ENCODE data around the gene SSTR3. TPM values are rescaled to one million over a fixed set of nuclear protein-coding genes. Genes with fewer than 3 reads are reported as not detected.

The SSTR3 gene
- total and polyA plus RNA-seq, 9 of the 15 experiments (the other 6 are each of a cell fraction or from before 2014, with no cell fraction given), result 0.03 TPM; not detected in 8

- no peak overlapping the region for H3K27ac ChIP-seq (ENCODE audit: extremely low read depth, low read depth, low read length)
- no peaks in the 10 kb centered on the region for H3K9me3 ChIP-seq (replicated peaks; ENCODE audit: control insufficient read depth, insufficient read depth, low read depth, low read length)
- ATAC-seq (no peak), DNase-seq (ENCODE audit: extremely low read depth in 1 of 4, low spot score in 3 of 4) (peak in 3 of 4 experiments; percentile 31 to 56 (median 50)), FAIRE-seq (no peak)
- peaks cover 6 to 37% of the 10 kb centered on the region in 2 experiments for H3K4me1 ChIP-seq (replicated peaks in 1 of 2; ENCODE audit: control insufficient read depth in 2 of 2, insufficient read depth in 2 of 2, low read length in 2 of 2)
- in situ Hi-C loops (cut with MboI), result no loop called here
- ChIA-PET POLR2A (no interaction called here), CTCF (ENCODE audit: low intra/inter-chr PET ratio) (no interaction called here)
- H3K79me2 ChIP-seq (ENCODE audit: control insufficient read depth, insufficient read depth, low read length), result peaks cover 2% of the 10 kb centered on the region; the same call in 1 of the 3 replicates
- 71% methylated on average over 9 of the region's 16 CpGs for WGBS (ENCODE audit: insufficient coverage, low coverage, missing lambda C conversion rate)
- H3K9ac ChIP-seq (ENCODE audit: insufficient read depth in 1 of 2, low read depth in 2 of 2, low read length in 2 of 2), result no peak overlapping the region
- TF ChIP-seq E2F6 (IDR thresholded peaks at IDR 0.05; ENCODE audit: borderline replicate concordance in 1 of 2, extremely low read depth in 1 of 2, insufficient read depth in 1 of 2, insufficient read length in 1 of 2, low read depth in 1 of 2, low read length in 1 of 2, poor library complexity in 1 of 2, severe bottlenecking in 1 of 2) (peak in 1 of 2 experiments; percentile 7), MAX (CRISPR knock-in tag; IDR thresholded peaks at IDR 0.05) (0 out of 2 replicates have a peak, but pooled peaks have one; percentile 9), RAD51 (IDR thresholded peaks at IDR 0.05; ENCODE audit: borderline replicate concordance, low read depth) (peak; percentile 76), USF2 (CRISPR knock-in tag; IDR thresholded peaks at IDR 0.05) (peak; percentile 85), CBX1 (IDR thresholded peaks at IDR 0.05; ENCODE audit: low read depth) (no peak), USF1 (CRISPR knock-in tag; IDR thresholded peaks at IDR 0.05) (peak; percentile 90), CBFA2T2 (conservative IDR thresholded peaks at IDR 0.05) (peak; percentile 12; the same call in 1 of the 2 replicates), MTA1 (IDR thresholded peaks at IDR 0.05; ENCODE audit: borderline replicate concordance) (no peak), KDM4B (IDR thresholded peaks at IDR 0.05; ENCODE audit: borderline replicate concordance in 2 of 2, low read depth in 1 of 2) (no peak), TFE3 (CRISPR knock-in tag; IDR thresholded peaks at IDR 0.05) (peak; percentile 45), PKNOX1 (IDR thresholded peaks at IDR 0.05) (peak; percentile 44; the same call in 1 of the 2 replicates)
- H3K36me3 ChIP-seq (ENCODE audit: control insufficient read depth, insufficient read depth, low read length), result no peaks in the 10 kb centered on the region
- no peaks in the 10 kb centered on the region for H3K27me3 ChIP-seq (ENCODE audit: control insufficient read depth in 2 of 2, insufficient read depth in 2 of 2, low read length in 2 of 2)
- intact Hi-C loops (cut with micrococcal nuclease), result no loop called here
- peak overlapping the region; percentile 40; the same call in 1 of the 2 replicates for H2AFZ ChIP-seq (ENCODE audit: low read depth, low read length)
- no peaks in the 10 kb centered on the region for H3K9me1 ChIP-seq (ENCODE audit: control insufficient read depth, insufficient read depth, low read length)
- no peak overlapping the region for H3K4me2 ChIP-seq (ENCODE audit: insufficient read depth, low read length)
- no peak overlapping the region for H3K4me3 ChIP-seq
- no peaks in the 10 kb centered on the region for H4K20me1 ChIP-seq (replicated peaks; ENCODE audit: control insufficient read depth, insufficient read depth, low read length)
- no TSS peak for BruUV-seq (replicated peaks)
These were observed 8.8 kb downstream of the SSTR3 start for GRCh38 chr22:37203354-37204044.

Data from K562 (cell line).